ENCODE data around the gene GPR32.

GRCh38 chr19:50803633-50804419, 33.6 kb downstream of the GPR32 start:
- TF ChIP-seq CEBPB (IDR thresholded peaks at IDR 0.05; ENCODE audit: low read depth, low read length) (no peak), EZH2 (IDR thresholded peaks at IDR 0.05; ENCODE audit: low read depth, low read length, severe bottlenecking) (no peak), MAFK (IDR thresholded peaks at IDR 0.05; ENCODE audit: low read depth, low read length) (no peak), POLR2AphosphoS5 (IDR thresholded peaks at IDR 0.05; ENCODE audit: low read depth, low read length) (peak; percentile 46), PHF8 (conservative IDR thresholded peaks at IDR 0.05; ENCODE audit: low read depth, low read length) (no peak), NANOG (IDR thresholded peaks at IDR 0.05; ENCODE audit: insufficient read depth, low read depth, low read length, poor library complexity, severe bottlenecking) (no peak), SUZ12 (IDR thresholded peaks at IDR 0.05; ENCODE audit: low read length) (no peak), JUN (IDR thresholded peaks at IDR 0.05; ENCODE audit: low read depth, low read length) (no peak), POLR2A (IDR thresholded peaks at IDR 0.05; ENCODE audit: control extremely low read depth in 1 of 2, low read depth in 2 of 2, low read length in 2 of 2) (no peak), RAD21 (IDR thresholded peaks at IDR 0.05 in 1 of 2, conservative IDR thresholded peaks at IDR 0.05 in 1 of 2; ENCODE audit: low read depth in 2 of 2, low read length in 2 of 2) (no peak)
- TF ChIP-seq, protein P1, sequence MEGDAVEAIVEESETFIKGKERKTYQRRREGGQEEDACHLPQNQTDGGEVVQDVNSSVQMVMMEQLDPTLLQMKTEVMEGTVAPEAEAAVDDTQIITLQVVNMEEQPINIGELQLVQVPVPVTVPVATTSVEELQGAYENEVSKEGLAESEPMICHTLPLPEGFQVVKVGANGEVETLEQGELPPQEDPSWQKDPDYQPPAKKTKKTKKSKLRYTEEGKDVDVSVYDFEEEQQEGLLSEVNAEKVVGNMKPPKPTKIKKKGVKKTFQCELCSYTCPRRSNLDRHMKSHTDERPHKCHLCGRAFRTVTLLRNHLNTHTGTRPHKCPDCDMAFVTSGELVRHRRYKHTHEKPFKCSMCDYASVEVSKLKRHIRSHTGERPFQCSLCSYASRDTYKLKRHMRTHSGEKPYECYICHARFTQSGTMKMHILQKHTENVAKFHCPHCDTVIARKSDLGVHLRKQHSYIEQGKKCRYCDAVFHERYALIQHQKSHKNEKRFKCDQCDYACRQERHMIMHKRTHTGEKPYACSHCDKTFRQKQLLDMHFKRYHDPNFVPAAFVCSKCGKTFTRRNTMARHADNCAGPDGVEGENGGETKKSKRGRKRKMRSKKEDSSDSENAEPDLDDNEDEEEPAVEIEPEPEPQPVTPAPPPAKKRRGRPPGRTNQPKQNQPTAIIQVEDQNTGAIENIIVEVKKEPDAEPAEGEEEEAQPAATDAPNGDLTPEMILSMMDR (IDR thresholded peaks at IDR 0.05; ENCODE audit: control extremely low read depth in 1 of 3, insufficient read depth in 1 of 3, low read depth in 1 of 3, low read length in 3 of 3): no peak
- TF ChIP-seq, protein P2, sequence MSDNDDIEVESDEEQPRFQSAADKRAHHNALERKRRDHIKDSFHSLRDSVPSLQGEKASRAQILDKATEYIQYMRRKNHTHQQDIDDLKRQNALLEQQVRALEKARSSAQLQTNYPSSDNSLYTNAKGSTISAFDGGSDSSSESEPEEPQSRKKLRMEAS (IDR thresholded peaks at IDR 0.05): no peak
- TF ChIP-seq, protein P3, sequence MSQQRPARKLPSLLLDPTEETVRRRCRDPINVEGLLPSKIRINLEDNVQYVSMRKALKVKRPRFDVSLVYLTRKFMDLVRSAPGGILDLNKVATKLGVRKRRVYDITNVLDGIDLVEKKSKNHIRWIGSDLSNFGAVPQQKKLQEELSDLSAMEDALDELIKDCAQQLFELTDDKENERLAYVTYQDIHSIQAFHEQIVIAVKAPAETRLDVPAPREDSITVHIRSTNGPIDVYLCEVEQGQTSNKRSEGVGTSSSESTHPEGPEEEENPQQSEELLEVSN (IDR thresholded peaks at IDR 0.05): no peak
